Upper lobe of left lung (tissue), 4 donors: ENCODE data around the gene NUP214.
A peak's percentile ranks its signal among the peaks of the same experiment; 100 is the strongest.

Experiments
- POLR2A ChIP-seq, 4 donors: fragments of 450-650 bp; IDR thresholded peaks; one replicate each; pipeline ENCODE4 v1.5.1; 2016 to 2017; ENCODE audit warnings: antibody characterized with exemption in 4 of 4, mild to moderate bottlenecking in 2 of 4
- TF ChIP-seq, protein P1 (sequence below), 6 experiments: fragments of 450-650 bp in 4 of 6; fragments of 200-600 bp in 2 of 6; sonication (generic) in 2 of 6; IDR thresholded peaks; one replicate each; pipeline ENCODE4 v1.5.1; 2016 to 2019; ENCODE audit warnings: antibody characterized with exemption in 6 of 6

GRCh38 chr9:131125288-131126058 lies at the start of gene NUP214:
- TF ChIP-seq, protein P1, sequence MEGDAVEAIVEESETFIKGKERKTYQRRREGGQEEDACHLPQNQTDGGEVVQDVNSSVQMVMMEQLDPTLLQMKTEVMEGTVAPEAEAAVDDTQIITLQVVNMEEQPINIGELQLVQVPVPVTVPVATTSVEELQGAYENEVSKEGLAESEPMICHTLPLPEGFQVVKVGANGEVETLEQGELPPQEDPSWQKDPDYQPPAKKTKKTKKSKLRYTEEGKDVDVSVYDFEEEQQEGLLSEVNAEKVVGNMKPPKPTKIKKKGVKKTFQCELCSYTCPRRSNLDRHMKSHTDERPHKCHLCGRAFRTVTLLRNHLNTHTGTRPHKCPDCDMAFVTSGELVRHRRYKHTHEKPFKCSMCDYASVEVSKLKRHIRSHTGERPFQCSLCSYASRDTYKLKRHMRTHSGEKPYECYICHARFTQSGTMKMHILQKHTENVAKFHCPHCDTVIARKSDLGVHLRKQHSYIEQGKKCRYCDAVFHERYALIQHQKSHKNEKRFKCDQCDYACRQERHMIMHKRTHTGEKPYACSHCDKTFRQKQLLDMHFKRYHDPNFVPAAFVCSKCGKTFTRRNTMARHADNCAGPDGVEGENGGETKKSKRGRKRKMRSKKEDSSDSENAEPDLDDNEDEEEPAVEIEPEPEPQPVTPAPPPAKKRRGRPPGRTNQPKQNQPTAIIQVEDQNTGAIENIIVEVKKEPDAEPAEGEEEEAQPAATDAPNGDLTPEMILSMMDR (IDR thresholded peaks at IDR 0.05), result peak in 3 of 6 experiments; percentile 13 to 52 (median 30)
- TF ChIP-seq POLR2A (IDR thresholded peaks at IDR 0.05), result peak in 3 of 4 donors; percentile 82 to 91 (median 90)
